ENCODE measurements around the gene PDAP1. TPM values are rescaled to one million over a fixed set of nuclear protein-coding genes. Genes with fewer than 3 reads are reported as not detected.

PDAP1 gene
- total and polyA plus RNA-seq, 2 of the 8 experiments (the other 6 are each of a cell fraction or from before 2014, with no cell fraction given): 26.6 to 169 TPM

- TF ChIP-seq CHD7 (IDR thresholded peaks at IDR 0.05; ENCODE audit: insufficient replicate concordance, low read length) (no peak), KDM4A (IDR thresholded peaks at IDR 0.05; ENCODE audit: low read depth, low read length, severe bottlenecking) (no peak), TCF12 (IDR thresholded peaks at IDR 0.05; ENCODE audit: low read depth, low read length) (no peak)
Measured at GRCh38 chr7:99404977-99405320, 3.4 kb downstream of the PDAP1 start (continued).
